NOMO-1 (cell line): Measurements from ENCODE around the gene CFAP52.
"Not testable (repeated sequence)": the region's sequence is repeated elsewhere in the genome, so short reads cannot be mapped to it uniquely, and the experiment has no call there.

ENCODE experiments used
- DNase-seq, 2 experiments: peaks; one replicate each; lab custom pipeline; 2025; ENCODE audit not compliant: unreplicated experiment in 2 of 2; lab: John Stamatoyannopoulos, UW

CFAP52 gene

GRCh38 chr17:9644910-9645751 lies 68.7 kb downstream of the CFAP52 start, which contains the start of gene USP43:
USP43 (plus strand) TSS chr17:9645517; CDS start chr17:9645633, 116 bp downstream.
- peak; percentile 42 to 56 for DNase-seq

- DNase-seq = peak; percentile 38 to 48
Observed at GRCh38 chr17:9645851-9646545, 69.6 kb downstream of the CFAP52 start.

GRCh38 chr17:9646546-9646885 lies 70.1 kb downstream of the CFAP52 start:
- no peak for DNase-seq

- DNase-seq = no peak
Observed at GRCh38 chr17:9647014-9647413, 70.6 kb downstream of the CFAP52 start.

DNA sequence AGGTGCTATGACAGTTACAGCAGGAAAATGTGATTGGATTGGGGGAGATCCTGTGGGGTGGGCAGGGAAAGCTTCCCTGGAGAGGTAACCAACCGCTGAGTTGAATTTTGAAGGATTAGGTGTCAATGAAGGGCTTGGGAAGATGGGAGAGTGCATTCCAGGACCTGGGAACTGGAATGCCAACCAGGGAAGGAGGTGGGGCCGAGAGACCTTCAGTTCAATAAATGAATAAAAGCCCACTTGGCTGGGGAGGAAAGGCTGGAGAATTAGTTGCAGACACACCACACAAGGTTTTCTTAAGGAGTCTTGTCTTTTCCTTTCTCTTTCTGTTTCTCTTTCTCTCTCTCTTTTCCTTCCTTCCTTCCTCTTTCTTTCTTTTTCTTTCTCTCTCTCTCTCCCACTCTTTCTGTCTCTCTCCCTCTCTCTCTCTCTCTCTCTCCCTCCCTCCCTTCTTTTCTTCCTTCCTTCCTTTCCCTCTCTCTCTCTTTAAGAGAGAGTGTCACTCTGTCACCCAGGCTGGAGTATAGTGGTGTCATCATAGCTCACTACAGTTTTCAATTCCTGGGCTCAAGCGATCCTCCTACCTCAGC lies 72.2 kb downstream of the CFAP52 start:
- peak in 1 of 2 experiments; percentile 1 for DNase-seq

GRCh38 chr17:9658593-9659211 lies 82.3 kb downstream of the CFAP52 start:
- DNase-seq = no peak

DNA sequence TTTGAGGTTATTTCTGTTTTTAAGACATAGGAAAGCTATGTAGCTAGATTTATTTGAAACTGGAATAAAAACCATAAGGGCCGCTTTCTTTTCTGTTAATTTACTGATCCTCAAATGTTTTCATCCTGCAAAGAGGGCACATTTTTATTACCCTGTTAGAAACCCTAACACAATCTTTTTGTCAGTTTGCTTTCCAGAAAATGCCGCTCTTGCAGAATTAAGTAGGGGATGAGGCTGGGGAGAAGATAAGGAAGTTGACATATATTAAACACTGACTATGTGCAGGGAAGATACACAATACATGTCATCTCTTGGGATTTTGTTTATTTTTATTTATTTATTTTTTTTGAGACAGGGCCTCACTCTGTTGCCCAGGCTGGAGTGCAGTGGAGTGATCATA lies 84.6 kb downstream of the CFAP52 start:
- no peak for DNase-seq

- DNase-seq = not testable (repeated sequence)
Observed at GRCh38 chr17:9663511-9663910, 87.1 kb downstream of the CFAP52 start.

DNA sequence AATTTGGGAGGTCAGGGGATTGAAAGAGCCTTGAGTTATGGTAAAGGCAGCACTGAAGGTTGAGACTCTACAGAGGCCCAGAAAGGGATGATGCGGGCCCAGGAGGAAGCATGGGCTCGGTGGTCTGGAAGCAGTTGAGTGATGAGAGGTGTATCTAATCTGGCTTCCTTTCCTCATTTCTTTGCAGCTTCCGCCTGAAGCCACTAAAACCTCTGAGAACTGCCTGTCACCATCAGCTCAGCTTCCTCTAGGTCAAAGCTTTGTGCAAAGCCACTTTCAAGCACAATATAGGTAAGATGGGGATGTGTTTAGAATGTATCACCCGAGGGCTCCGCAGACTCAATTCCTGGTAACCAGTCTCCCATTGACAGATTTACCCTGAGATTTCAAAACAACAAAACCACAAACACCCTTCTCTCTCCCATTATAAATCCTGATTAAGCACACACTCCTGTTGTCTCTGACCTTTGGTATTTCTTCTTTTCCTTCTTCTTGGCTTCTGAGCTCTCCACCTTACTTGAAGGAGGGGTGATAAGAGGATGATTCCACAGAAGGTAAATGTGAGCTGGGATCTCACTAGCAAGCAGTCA lies 90.1 kb downstream of the CFAP52 start:
- no peak for DNase-seq

DNA sequence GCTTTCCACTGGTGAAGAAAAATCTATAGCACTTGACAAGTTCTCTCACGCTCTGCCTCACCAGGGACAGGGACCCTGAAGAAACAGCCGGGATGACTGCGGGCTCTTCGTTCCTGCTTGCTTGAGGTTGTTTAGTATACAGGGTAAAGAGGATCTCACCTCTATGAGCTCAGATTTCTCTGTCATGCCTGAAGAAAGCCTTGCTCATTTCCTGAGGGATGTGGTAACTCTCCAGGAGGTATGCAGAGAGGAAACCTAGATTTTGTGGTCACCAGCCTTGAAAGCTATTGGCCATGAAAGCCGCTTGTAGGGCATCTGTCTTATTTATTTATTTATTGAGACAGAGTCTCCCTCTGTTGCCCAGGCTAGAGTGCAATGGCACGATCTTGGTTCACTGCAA lies 92.1 kb downstream of the CFAP52 start:
- DNase-seq = no peak

DNA sequence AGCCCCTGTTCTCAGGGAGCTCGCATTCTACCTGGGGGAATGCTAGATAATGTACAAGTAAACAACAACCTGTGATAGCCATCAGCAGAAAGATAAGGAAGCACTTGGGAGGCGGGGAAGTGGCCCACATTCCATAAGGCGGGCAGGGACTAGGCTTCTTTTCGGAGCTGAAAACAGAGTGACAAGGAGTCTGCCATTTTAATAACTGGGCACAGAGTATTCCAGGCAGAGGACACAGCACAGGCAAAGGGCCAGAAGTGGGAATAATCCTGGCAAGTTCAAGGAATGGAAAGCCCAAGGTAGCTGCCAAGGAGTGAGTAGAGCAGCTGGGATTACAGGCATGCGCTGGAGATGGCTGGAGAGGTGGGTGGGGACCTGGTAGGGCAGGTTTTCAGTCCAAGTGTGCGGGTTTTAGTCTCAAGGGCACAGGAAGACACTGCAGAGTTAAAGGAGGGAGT lies 93.1 kb downstream of the CFAP52 start:
- no peak for DNase-seq

- DNase-seq = no peak
Observed at GRCh38 chr17:9670596-9670995, 94.2 kb downstream of the CFAP52 start.

DNA sequence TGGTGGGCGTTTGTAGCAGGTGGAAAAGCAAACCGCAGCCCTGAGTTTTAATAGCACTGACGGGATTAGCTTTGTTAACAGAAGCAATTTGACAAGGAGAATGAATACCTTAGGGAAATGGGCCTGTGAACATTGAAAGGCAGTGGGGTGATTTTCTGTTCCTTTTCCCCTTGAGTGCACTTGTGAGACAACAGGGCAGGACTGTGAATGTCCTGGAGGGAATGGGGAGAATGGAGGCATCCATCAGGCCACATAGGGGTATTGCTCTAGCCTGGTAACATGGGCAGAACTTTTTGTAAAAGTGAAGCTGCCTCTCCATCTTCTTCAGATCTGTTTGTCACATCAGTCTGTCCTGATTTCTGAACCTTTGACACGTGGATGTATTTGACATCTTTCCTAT lies 95.1 kb downstream of the CFAP52 start:
- no peak for DNase-seq

- no peak for DNase-seq
Observed at GRCh38 chr17:9672266-9672665, 95.8 kb downstream of the CFAP52 start.

- DNase-seq = no peak
Observed at GRCh38 chr17:9672691-9673090, 96.2 kb downstream of the CFAP52 start.

DNA sequence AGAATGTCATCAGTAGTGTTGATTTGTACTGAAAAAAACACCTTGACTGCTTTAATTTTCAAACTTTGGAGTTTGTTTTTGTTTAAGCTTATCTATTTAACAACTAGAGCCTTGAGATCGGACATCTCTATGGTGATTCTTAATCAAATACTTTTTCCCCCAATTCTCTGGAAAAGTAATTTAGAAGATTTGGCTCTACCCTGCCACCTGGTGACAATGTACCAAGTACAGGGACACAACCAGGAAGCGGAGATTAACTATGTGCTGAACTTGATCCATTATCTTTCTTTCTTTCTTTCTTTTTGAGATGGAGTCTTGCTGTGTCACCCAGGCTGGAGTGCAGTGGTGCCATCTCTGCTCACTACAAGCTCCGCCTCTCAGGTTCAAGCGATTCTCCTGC lies 99.6 kb downstream of the CFAP52 start:
- DNase-seq = no peak

GRCh38 chr17:9676820-9677310 lies 100.4 kb downstream of the CFAP52 start:
- DNase-seq = no peak

- no peak for DNase-seq
Observed at GRCh38 chr17:9677411-9677810, 101.0 kb downstream of the CFAP52 start.

- DNase-seq = no peak
Observed at GRCh38 chr17:9677896-9678295, 101.5 kb downstream of the CFAP52 start.

- DNase-seq = no peak
Observed at GRCh38 chr17:9684955-9685621, 108.6 kb downstream of the CFAP52 start.
